GM12878 (cell line): Measurements from ENCODE around the gene MARF1. TPM values are rescaled to one million over a fixed set of nuclear protein-coding genes. Genes with fewer than 3 reads are reported as not detected.
"Not testable (repeated sequence)": the region's sequence is repeated elsewhere in the genome, so short reads cannot be mapped to it uniquely, and the experiment has no call there.

Source experiments
- ATAC-seq: fragments of 200-7000 bp; cut with Tn5 transposase; 3 replicates; pipeline ENCODE4 v1.9.1; 2020; ENCODE audit warnings: mild to moderate bottlenecking, moderate library complexity
- BruUV-seq: library from RNA; stranded (reverse); fragments of 400-500 nt; replicated peaks from 2 replicates; lab custom pipeline; 2021; lab: Mats Ljungman, UMichigan
- CTCF ChIA-PET: fragments of 300-600 bp; sonication (Branson Sonifier 250); formaldehyde crosslinking; extraction: SDS; loops from one replicate; lab custom pipeline; 2021; ENCODE audit warnings: inconsistent platforms; lab: Yijun Ruan, JAX
- POLR2A ChIA-PET: fragments of 350-600 bp; formaldehyde crosslinking; extraction: SDS; loops from one replicate; lab custom pipeline; 2021; ENCODE audit warnings: inconsistent platforms; lab: Charles Lee
- RAD21 ChIA-PET: fragments of 300-600 bp; sonication (Branson Sonifier 250); formaldehyde crosslinking; loops from one replicate; lab custom pipeline; 2023; ENCODE audit warnings: antibody characterized with exemption; ENCODE audit not compliant: unreplicated experiment; lab: Charles Lee
- SMC1A ChIA-PET: fragments of 300-600 bp; sonication (Branson Sonifier 250); formaldehyde crosslinking; loops from one replicate; lab custom pipeline; 2023; ENCODE audit not compliant: unreplicated experiment, uncharacterized antibody; lab: Charles Lee
- DNase-seq: peaks from one replicate; pipeline ENCODE4 v3.0.0-alpha.2; 2011; ENCODE audit warnings: low read depth, low spot score
- FAIRE-seq: peaks from 3 replicates; lab custom pipeline; 2011; peaks lifted over from hg19 to GRCh38; lab: Jason Lieb, UNC
- H2AFZ ChIP-seq: 2 replicates; pipeline ENCODE4 v1.6.0; 2011; ENCODE audit warnings: low read depth, low read length, control low read depth; ENCODE audit not compliant: control insufficient read depth
- H3K27ac ChIP-seq: 2 replicates; pipeline ENCODE4 v1.5.1; 2011; ENCODE audit warnings: control low read depth; ENCODE audit not compliant: control insufficient read depth, insufficient read depth
- H3K27me3 ChIP-seq, 2 experiments: replicated peaks in 1 of 2; 2 replicates each; pipeline versions ENCODE4 v1.6.0 to v1.6.1; 2011; ENCODE audit warnings: low read length in 1 of 2; ENCODE audit not compliant: control insufficient read depth in 2 of 2, insufficient read depth in 2 of 2
- H3K36me3 ChIP-seq, 2 experiments: 2 replicates each; pipeline ENCODE4 v1.5.1; 2011; ENCODE audit warnings: low read length in 1 of 2; ENCODE audit not compliant: control insufficient read depth in 2 of 2, insufficient read depth in 2 of 2
- H3K4me1 ChIP-seq: 2 replicates; pipeline ENCODE4 v1.6.1; 2011; ENCODE audit warnings: mild to moderate bottlenecking, low read length, moderate library complexity, mixed read lengths; ENCODE audit not compliant: control insufficient read depth, insufficient read depth
- H3K4me2 ChIP-seq: 2 replicates; pipeline ENCODE4 v1.6.0; 2011; ENCODE audit warnings: control low read depth; ENCODE audit not compliant: control insufficient read depth, insufficient read depth
- H3K4me3 ChIP-seq: fragments of 200-600 bp; sonication (generic); 2 replicates; pipeline ENCODE4 v1.5.1; 2016
- H3K79me2 ChIP-seq: 2 replicates; pipeline ENCODE4 v1.6.0; 2011; ENCODE audit warnings: low read length; ENCODE audit not compliant: control insufficient read depth, insufficient read depth
- H3K9ac ChIP-seq: 2 replicates; pipeline ENCODE4 v1.8.0; 2011; ENCODE audit warnings: low read length, control low read depth, mixed read lengths; ENCODE audit not compliant: control insufficient read depth, insufficient read depth
- H3K9me3 ChIP-seq: replicated peaks from 3 replicates; pipeline ENCODE4 v1.5.1; 2011; ENCODE audit warnings: mild to moderate bottlenecking, low read length; ENCODE audit not compliant: control insufficient read depth, insufficient read depth
- H4K20me1 ChIP-seq: 2 replicates; pipeline ENCODE4 v1.6.0; 2011; ENCODE audit not compliant: control insufficient read depth, insufficient read depth
- FOXK2 ChIP-seq: fragments of 450-650 bp; IDR thresholded peaks from 2 replicates; pipeline ENCODE4 v1.6.1; 2017; ENCODE audit warnings: mild to moderate bottlenecking, moderate library complexity
- KLF5 ChIP-seq: fragments of 450-650 bp; IDR thresholded peaks from 2 replicates; pipeline ENCODE4 v1.6.1; 2014; ENCODE audit warnings: mild to moderate bottlenecking; ENCODE audit not compliant: partially characterized antibody
- MTA3 ChIP-seq: IDR thresholded peaks from 2 replicates; pipeline ENCODE4 v1.6.1; 2012; ENCODE audit warnings: low read length, inconsistent platforms, borderline replicate concordance
- SRF ChIP-seq, 2 experiments: IDR thresholded peaks; 2 replicates each; pipeline ENCODE4 v1.6.1; 2011; ENCODE audit warnings: low read depth in 2 of 2, low read length in 2 of 2, mild to moderate bottlenecking in 1 of 2, moderate library complexity in 1 of 2
- STAT1 ChIP-seq: fragments of 450-650 bp; conservative IDR thresholded peaks from 2 replicates; pipeline ENCODE4 v1.6.1; 2014; ENCODE audit warnings: antibody characterized with exemption, mild to moderate bottlenecking
- ZBTB4 ChIP-seq: fragments of 450-650 bp; formaldehyde crosslinking; IDR thresholded peaks from 2 replicates; pipeline ENCODE4 v1.4.0; 2022; ENCODE audit warnings: mild to moderate bottlenecking, moderate library complexity
- ZSCAN29 ChIP-seq: fragments of 450-650 bp; IDR thresholded peaks from 2 replicates; pipeline ENCODE4 v1.6.1; 2017; ENCODE audit warnings: mild to moderate bottlenecking, moderate library complexity
- WGBS: methylation state at CpG from one replicate; pipeline ENCODE4 v1.1.6; 2016; ENCODE audit warnings: low lambda C conversion rate; ENCODE audit not compliant: insufficient replicate concordance, insufficient coverage; ENCODE audit errors: missing lambda C conversion rate; 5-methylcytosine and 5-hydroxymethylcytosine counted together
- in situ Hi-C: fragments of 300-500 bp; cut with MboI; formaldehyde crosslinking; loops from 9 replicates; pipeline ENCODE4 v1.14.3; 2018; ENCODE audit warnings: mixed read lengths
- intact Hi-C: fragments of 100-400 bp; cut with micrococcal nuclease; formaldehyde crosslinking; loops from one replicate; pipeline ENCODE4 v1.14.2; 2022; ENCODE audit not compliant: unreplicated experiment
- polyA plus RNA-seq, 11 experiments: library from polyadenylated mRNA; depleted of rRNA in 4 of 11; unstranded in 6 of 11; stranded (reverse) in 5 of 11; fragments of >200 nt; fragmentation: Nextera tagmentation in 4 of 11; fragmentation: Illumina TruSeq in 1 of 11; extraction: Ambion mirVana in 4 of 11; extraction: Trizol in 1 of 11; gene quantifications; 1 replicate in 1 of 11; 2 replicates in 10 of 11; pipeline versions ENCODE4 v1.2.1 to v1.2.3, GENCODE V29; 2011 to 2016; ENCODE audit warnings: inconsistent platforms in 2 of 11, missing spikeins in 2 of 11, low read depth in 1 of 11
- total RNA-seq, 4 experiments: library from RNA; depleted of rRNA in 3 of 4; stranded (reverse); fragments of >200 nt in 3 of 4; fragmentation: Illumina TruSeq in 1 of 4; extraction: Trizol in 1 of 4; gene quantifications; 2 replicates each; pipeline versions ENCODE4 v1.2.1 to v1.2.3, GENCODE V29; 2013 to 2021

MARF1 gene
- total and polyA plus RNA-seq, 10 of the 15 experiments (the other 5 are each of a cell fraction or from before 2014, with no cell fraction given) = 4.5 to 40.1 (median 14.0) TPM

DNA sequence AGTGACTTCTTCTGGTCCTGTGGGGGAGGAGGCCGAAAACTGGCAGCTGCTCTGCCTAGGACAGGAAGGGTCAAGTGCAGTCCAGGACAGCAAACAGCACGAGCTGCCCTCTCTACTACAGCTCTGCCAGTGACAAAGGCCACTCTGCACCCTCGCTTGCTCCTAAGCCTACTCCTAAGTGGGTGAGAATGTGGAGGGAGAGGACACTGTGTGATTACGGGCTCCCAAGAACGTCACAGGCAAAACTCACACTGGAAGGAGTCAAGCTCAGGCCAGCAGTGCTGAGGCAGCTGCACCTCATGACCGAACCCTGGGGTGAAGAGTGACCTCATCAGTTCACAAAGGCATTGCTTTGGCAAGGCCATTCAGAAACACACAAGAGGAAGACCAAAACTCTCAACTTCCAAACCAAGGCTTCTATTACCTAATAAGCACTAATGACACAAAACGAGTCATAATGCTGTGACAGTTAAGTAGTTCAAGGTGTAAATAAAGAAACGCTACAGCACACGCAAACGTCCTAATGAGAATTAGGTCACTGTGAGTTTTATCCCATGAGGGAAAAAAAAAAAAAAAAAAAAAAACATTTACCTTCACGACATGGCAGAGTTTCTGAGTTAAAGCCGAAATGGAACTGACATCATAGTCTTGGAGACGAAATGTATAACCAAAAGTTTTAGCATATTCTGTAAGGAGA, 35.1 kb downstream of the MARF1 start:
- H3K79me2 ChIP-seq = no peaks in the 10 kb centered on the region
- no TSS peak for BruUV-seq
- no peak overlapping the region for H3K27ac ChIP-seq
- in situ Hi-C loops = no loop called here
- H2AFZ ChIP-seq = no peak overlapping the region
- no peak for ATAC-seq
- H3K4me1 ChIP-seq = no peaks in the 10 kb centered on the region
- peaks cover 18 to 54% of the 10 kb centered on the region in 2 experiments for H3K36me3 ChIP-seq
- no peak overlapping the region for H3K4me2 ChIP-seq
- H4K20me1 ChIP-seq = no peaks in the 10 kb centered on the region
- no peaks in the 10 kb centered on the region for H3K27me3 ChIP-seq
- intact Hi-C loops = no loop called here
- no peak overlapping the region for H3K9ac ChIP-seq
- H3K9me3 ChIP-seq = no peaks in the 10 kb centered on the region
- no peak for DNase-seq
- ChIA-PET POLR2A (no interaction called here), CTCF (no interaction called here), RAD21 (interaction anchor here (0.7 kb wide), 1 partner anchor 13 kb away, joined by 3 read pairs; no protein-coding TSS in a partner anchor)
- H3K4me3 ChIP-seq = no peak overlapping the region
- no peak for FAIRE-seq
- WGBS = 94% methylated on average over 13 of the region's 13 CpGs
- TF ChIP-seq STAT1 (no peak), FOXK2 (no peak), ZBTB4 (CRISPR knock-in tag) (no peak), SRF (IDR thresholded peaks at IDR 0.05; ENCODE audit: low read depth in 2 of 2, low read length in 2 of 2) (no peak), KLF5 (no peak), MTA3 (no peak), ZSCAN29 (no peak)
- TF ChIP-seq, all 136 proteins: peak for 0
- SMC1A ChIA-PET = interaction anchor here (1.0 to 1.8 kb wide), 2 partner anchors 8 to 34 kb away, joined by 3 to 4 read pairs; no protein-coding TSS in a partner anchor

DNA sequence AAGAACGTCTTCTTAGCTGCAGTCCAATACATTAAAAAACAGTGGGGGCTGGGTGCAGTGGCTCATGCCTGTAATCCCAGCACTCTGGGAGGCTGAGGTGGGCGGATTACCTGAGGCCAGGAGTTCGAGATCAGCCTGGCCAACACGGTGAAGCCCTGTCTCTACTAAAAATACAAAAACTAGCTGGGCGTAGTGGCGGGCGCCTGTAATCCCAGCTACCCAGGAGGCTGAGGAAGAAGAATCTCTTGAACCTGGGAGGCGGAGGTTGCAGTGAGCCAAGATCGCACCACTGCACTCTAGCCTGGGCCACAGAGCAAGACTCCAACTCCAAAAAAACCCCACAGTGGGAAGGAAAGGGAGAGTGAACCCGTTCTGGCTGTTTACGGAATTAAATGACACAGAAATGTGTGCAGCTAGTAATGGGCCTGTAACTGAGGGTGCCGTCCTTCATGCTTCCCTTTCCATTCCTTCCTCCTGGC, 35.7 kb downstream of the MARF1 start:
- H3K4me1 ChIP-seq, H3K27me3 ChIP-seq, in situ Hi-C loops, BruUV-seq, intact Hi-C loops, FAIRE-seq, H3K27ac ChIP-seq, H3K4me3 ChIP-seq, H3K4me2 ChIP-seq, H2AFZ ChIP-seq, H3K9me3 ChIP-seq, POLR2A ChIA-PET, H3K9ac ChIP-seq, ATAC-seq, H3K79me2 ChIP-seq, H4K20me1 ChIP-seq, DNase-seq, RAD21 ChIA-PET: not testable (repeated sequence)
- SMC1A ChIA-PET = interaction anchor here (1.0 to 1.8 kb wide), 2 partner anchors 9 to 34 kb away, joined by 3 to 4 read pairs; no protein-coding TSS in a partner anchor
- WGBS = 93% methylated on average over 10 of the region's 12 CpGs
- CTCF ChIA-PET = interaction anchor here (0.6 kb wide), 1 partner anchor 48 kb away, joined by 3 read pairs; no protein-coding TSS in a partner anchor
- H3K36me3 ChIP-seq = peaks cover 18 to 56% of the 10 kb centered on the region in 2 experiments
